Measurements from ENCODE around the gene IRAK4.

- no peak for TF ChIP-seq CTCF (conservative IDR thresholded peaks at IDR 0.05; ENCODE audit: low read length)
- no peak for TF ChIP-seq EZH2phosphoT487 (IDR thresholded peaks at IDR 0.05; ENCODE audit: borderline replicate concordance, low read depth, low read length)
Measured at GRCh38 chr12:43766291-43766690, 7.5 kb downstream of the IRAK4 start.

Data from OCI-LY7 (cell line).